ENCODE data around the gene CDC25B. TPM values are rescaled to one million over a fixed set of nuclear protein-coding genes. Genes with fewer than 3 reads are reported as not detected.

Gene CDC25B
- total and polyA plus RNA-seq, 2 experiments from 2014 or later, result 15.1 to 21.9 TPM

- no peaks in the 10 kb centered on the region for H3K9me2 ChIP-seq (replicated peaks; ENCODE audit: insufficient read depth)
- TF ChIP-seq, protein P1, sequence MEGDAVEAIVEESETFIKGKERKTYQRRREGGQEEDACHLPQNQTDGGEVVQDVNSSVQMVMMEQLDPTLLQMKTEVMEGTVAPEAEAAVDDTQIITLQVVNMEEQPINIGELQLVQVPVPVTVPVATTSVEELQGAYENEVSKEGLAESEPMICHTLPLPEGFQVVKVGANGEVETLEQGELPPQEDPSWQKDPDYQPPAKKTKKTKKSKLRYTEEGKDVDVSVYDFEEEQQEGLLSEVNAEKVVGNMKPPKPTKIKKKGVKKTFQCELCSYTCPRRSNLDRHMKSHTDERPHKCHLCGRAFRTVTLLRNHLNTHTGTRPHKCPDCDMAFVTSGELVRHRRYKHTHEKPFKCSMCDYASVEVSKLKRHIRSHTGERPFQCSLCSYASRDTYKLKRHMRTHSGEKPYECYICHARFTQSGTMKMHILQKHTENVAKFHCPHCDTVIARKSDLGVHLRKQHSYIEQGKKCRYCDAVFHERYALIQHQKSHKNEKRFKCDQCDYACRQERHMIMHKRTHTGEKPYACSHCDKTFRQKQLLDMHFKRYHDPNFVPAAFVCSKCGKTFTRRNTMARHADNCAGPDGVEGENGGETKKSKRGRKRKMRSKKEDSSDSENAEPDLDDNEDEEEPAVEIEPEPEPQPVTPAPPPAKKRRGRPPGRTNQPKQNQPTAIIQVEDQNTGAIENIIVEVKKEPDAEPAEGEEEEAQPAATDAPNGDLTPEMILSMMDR (IDR thresholded peaks at IDR 0.05; ENCODE audit: poor library complexity), result no peak
- TF ChIP-seq EZH2 (IDR thresholded peaks at IDR 0.05; ENCODE audit: borderline replicate concordance) (no peak), EZH2phosphoT487 (IDR thresholded peaks at IDR 0.05; ENCODE audit: low read depth, severe bottlenecking, unreplicated experiment) (no peak)
- H3K79me2 ChIP-seq, result peaks cover 22% of the 10 kb centered on the region
- no peak overlapping the region for H3K27ac ChIP-seq
- DNase-seq (ENCODE audit: low spot score), result no peak
- peaks cover 37% of the 10 kb centered on the region for H3K4me1 ChIP-seq (ENCODE audit: insufficient read depth)
- 97% methylated on average over 7 of the region's 8 CpGs for WGBS (ENCODE audit: low lambda C conversion rate, missing lambda C conversion rate)
- H3K4me2 ChIP-seq, result no peak overlapping the region
- no peak overlapping the region for H3K4me3 ChIP-seq
- H3K27me3 ChIP-seq, result no peaks in the 10 kb centered on the region
- no peaks in the 10 kb centered on the region for H3K36me3 ChIP-seq (replicated peaks; ENCODE audit: insufficient read depth, low read depth)
- H4K20me1 ChIP-seq (ENCODE audit: insufficient read depth, poor library complexity, severe bottlenecking), result no peaks in the 10 kb centered on the region
- no peak overlapping the region for H2AFZ ChIP-seq
- no peaks in the 10 kb centered on the region for H3K9me3 ChIP-seq (ENCODE audit: low read depth)
Measured at GRCh38 chr20:3800878-3801260, 4.8 kb downstream of the CDC25B start.

DNA sequence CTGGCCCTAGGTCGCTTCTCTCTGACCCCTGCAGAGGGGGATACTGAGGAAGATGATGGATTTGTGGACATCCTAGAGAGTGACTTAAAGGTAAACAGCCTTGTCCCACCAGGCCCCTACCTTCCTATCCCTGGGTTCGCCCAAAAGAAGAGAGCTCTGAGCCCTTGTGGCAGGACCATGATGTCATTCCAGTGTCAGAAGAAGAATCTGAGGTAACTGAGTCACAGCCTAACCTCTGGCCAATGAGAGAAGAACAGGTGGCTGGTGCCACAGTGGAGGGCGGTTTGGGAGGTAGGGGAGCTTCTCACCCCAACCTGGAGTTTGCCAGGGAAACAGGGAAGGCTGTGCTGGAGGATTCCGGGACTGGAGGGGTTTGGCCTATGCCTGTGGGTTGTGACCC, 5.2 kb downstream of the CDC25B start:
- no peaks in the 10 kb centered on the region for H3K9me3 ChIP-seq (ENCODE audit: low read depth)
- no peak for DNase-seq (ENCODE audit: low spot score)
- H3K4me2 ChIP-seq, result no peak overlapping the region
- H3K79me2 ChIP-seq, result peaks cover 22% of the 10 kb centered on the region
- H3K27ac ChIP-seq, result no peak overlapping the region
- no peak overlapping the region for H3K4me3 ChIP-seq
- no peaks in the 10 kb centered on the region for H3K9me2 ChIP-seq (replicated peaks; ENCODE audit: insufficient read depth)
- H3K4me1 ChIP-seq (ENCODE audit: insufficient read depth), result peaks cover 41% of the 10 kb centered on the region
- TF ChIP-seq, protein P1 (IDR thresholded peaks at IDR 0.05; ENCODE audit: poor library complexity), result no peak
- TF ChIP-seq EZH2 (IDR thresholded peaks at IDR 0.05; ENCODE audit: borderline replicate concordance), result no peak
- no peak for TF ChIP-seq EZH2phosphoT487 (IDR thresholded peaks at IDR 0.05; ENCODE audit: low read depth, severe bottlenecking, unreplicated experiment)
- no peaks in the 10 kb centered on the region for H3K36me3 ChIP-seq (replicated peaks; ENCODE audit: insufficient read depth, low read depth)
- no peaks in the 10 kb centered on the region for H3K27me3 ChIP-seq
- no peak overlapping the region for H2AFZ ChIP-seq
- 88% methylated on average over 4 of the region's 4 CpGs for WGBS (ENCODE audit: low lambda C conversion rate, missing lambda C conversion rate)
- no peaks in the 10 kb centered on the region for H4K20me1 ChIP-seq (ENCODE audit: insufficient read depth, poor library complexity, severe bottlenecking)

DNA sequence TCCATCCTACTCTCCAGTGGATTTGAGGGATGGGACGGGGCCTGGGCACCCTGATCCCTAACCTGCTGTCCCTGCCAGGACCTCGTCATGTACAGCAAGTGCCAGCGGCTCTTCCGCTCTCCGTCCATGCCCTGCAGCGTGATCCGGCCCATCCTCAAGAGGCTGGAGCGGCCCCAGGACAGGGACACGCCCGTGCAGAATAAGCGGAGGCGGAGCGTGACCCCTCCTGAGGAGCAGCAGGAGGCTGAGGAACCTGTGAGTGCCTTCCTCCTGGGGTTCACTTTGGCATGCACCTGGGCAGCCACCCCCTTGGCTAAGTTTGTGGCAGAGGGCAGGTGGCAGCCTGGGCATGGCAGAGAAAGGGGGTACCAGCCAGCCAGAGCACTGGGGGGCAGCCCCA, 5.7 kb downstream of the CDC25B start:
- H3K79me2 ChIP-seq, result peaks cover 17% of the 10 kb centered on the region
- no peak for DNase-seq (ENCODE audit: low spot score)
- no peak overlapping the region for H3K27ac ChIP-seq
- TF ChIP-seq, protein P1 (IDR thresholded peaks at IDR 0.05; ENCODE audit: poor library complexity), result no peak
- no peak for TF ChIP-seq EZH2 (IDR thresholded peaks at IDR 0.05; ENCODE audit: borderline replicate concordance)
- H3K4me1 ChIP-seq (ENCODE audit: insufficient read depth), result peaks cover 42% of the 10 kb centered on the region
- H4K20me1 ChIP-seq (ENCODE audit: insufficient read depth, poor library complexity, severe bottlenecking), result no peaks in the 10 kb centered on the region
- no peak overlapping the region for H3K4me3 ChIP-seq
- no peak overlapping the region for H3K4me2 ChIP-seq
- H3K27me3 ChIP-seq, result no peaks in the 10 kb centered on the region
- H2AFZ ChIP-seq, result no peak overlapping the region
- no peaks in the 10 kb centered on the region for H3K9me2 ChIP-seq (replicated peaks; ENCODE audit: insufficient read depth)
- 95% methylated on average over 13 of the region's 13 CpGs for WGBS (ENCODE audit: low lambda C conversion rate, missing lambda C conversion rate)
- no peaks in the 10 kb centered on the region for H3K36me3 ChIP-seq (replicated peaks; ENCODE audit: insufficient read depth, low read depth)
- no peaks in the 10 kb centered on the region for H3K9me3 ChIP-seq (ENCODE audit: low read depth)
